DMS79 (cell line): ENCODE results near the gene IGSF3.
"Not testable (repeated sequence)": the region's sequence is repeated elsewhere in the genome, so short reads cannot be mapped to it uniquely, and the experiment has no call there.

ENCODE experiments used
- DNase-seq: peaks from one replicate; lab custom pipeline; 2025; lab: John Stamatoyannopoulos, UW

The IGSF3 gene

DNA sequence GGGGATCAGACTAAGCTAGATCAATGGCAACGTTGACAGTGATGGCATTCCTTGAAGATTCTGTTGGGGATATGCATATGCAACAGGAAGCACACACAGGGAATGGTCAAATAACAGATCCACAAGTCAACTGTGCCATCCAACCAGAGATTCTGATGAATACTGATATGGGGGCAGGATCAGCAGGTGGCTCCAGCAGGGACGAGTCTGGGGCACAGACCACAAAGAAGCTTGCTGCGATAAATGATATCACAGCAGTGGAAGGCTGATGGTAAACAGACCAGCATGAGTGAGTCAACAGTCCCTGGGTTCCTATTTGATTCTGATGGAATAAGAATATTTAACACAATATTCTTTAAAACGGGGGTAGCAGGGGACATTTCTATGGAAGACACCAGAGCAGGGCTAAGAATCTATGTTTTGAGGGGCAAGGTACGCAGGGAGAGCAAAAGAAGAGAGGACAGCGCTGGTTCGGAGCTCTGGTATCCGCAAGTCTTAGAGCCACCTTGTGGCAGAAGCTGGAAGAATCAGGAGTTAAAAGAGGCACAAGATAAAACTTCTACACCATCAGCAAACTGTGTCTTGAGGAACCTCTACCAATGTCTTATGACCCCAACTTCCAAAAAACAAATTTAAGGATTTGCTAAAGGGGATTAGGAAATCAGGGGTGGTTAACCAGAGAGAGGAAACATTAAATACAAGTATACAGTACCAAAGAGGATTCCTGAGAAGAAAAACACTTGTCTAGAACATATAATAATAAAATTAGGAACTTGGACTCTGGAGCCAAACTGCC lies 71.4 kb downstream of the IGSF3 start:
- DNase-seq, result not testable (repeated sequence)

- DNase-seq, result not testable (repeated sequence)
Measured at GRCh38 chr1:116595065-116595840, 72.3 kb downstream of the IGSF3 start.

GRCh38 chr1:116593977-116594376 lies 73.6 kb downstream of the IGSF3 start:
- DNase-seq, result not testable (repeated sequence)

GRCh38 chr1:116593401-116593800 lies 74.1 kb downstream of the IGSF3 start:
- DNase-seq, result not testable (repeated sequence)

DNA sequence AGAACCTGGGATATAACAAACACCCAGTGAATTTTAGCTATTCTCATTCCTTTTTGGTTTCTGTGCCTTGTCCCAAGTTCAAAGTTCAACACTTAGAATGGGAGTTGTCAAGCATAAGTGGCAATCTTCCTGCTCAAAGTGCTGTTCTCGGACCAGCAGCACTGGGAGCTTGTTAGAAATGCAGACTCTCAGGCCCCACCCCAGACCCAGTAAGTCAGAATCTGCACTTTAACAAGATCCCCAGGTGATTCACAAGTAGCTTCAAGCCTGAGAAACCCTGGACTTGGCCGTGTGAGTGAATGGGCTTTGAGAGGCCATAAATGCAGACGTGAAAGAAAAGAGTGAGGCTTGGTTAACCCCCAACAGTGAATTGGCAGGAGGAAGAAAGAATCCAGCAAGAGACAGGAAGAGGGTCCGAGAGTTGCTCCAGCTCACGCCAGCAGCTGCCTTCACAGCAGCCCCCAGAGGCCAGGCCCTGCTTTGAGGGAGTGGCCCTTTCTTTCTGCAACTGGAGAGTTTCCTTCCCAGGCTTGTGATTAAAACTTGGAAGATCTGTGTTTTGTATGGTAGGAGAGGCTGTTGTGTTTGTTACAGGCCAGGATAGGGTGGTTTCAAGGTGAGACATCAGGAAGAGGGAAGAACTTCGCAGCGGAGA lies 75.5 kb downstream of the IGSF3 start:
- DNase-seq, result not testable (repeated sequence)

GRCh38 chr1:116591006-116591950 lies 76.3 kb downstream of the IGSF3 start:
- DNase-seq, result not testable (repeated sequence)

DNA sequence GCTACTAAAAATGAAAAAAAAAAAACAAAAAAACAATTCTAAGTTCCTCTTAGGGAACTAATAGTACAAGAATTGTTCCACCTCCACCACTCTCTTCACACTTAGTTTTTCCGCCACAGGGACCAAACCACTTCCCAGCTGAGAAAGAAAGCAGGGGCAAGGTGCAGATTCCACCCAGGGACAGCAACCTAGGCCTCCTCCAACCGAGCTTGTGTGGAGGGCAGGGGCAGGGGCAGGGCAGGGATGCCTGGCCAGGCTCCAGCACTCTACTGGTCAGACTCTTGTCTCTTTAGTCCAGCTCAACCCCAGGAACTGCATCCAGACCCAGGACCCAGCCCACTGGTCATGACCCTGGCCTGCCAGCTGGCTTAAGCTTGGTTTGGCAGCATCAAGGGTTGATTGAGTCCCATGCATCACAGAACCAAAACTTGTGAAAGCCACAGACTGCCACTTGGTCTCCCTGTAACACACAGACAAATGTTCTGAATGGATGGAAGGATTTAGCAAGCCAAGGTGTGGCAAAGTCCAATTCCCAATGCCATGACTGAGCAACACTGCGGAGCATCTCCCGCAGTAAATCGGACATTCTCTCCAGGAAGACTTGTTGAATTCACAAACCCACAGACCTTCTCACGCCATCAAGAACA lies 77.1 kb downstream of the IGSF3 start:
- not testable (repeated sequence) for DNase-seq

GRCh38 chr1:116589101-116589735 lies 78.3 kb downstream of the IGSF3 start:
- not testable (repeated sequence) for DNase-seq

- DNase-seq, result no peak
Measured at GRCh38 chr1:116587501-116588227, 79.9 kb downstream of the IGSF3 start.

- no peak for DNase-seq
Measured at GRCh38 chr1:116586741-116587143, 80.8 kb downstream of the IGSF3 start.

GRCh38 chr1:116585886-116586285 lies 81.6 kb downstream of the IGSF3 start:
- no peak for DNase-seq

GRCh38 chr1:116581323-116581885 lies 86.1 kb downstream of the IGSF3 start:
- no peak for DNase-seq

GRCh38 chr1:116580446-116581322 lies 86.8 kb downstream of the IGSF3 start:
- no peak for DNase-seq

DNA sequence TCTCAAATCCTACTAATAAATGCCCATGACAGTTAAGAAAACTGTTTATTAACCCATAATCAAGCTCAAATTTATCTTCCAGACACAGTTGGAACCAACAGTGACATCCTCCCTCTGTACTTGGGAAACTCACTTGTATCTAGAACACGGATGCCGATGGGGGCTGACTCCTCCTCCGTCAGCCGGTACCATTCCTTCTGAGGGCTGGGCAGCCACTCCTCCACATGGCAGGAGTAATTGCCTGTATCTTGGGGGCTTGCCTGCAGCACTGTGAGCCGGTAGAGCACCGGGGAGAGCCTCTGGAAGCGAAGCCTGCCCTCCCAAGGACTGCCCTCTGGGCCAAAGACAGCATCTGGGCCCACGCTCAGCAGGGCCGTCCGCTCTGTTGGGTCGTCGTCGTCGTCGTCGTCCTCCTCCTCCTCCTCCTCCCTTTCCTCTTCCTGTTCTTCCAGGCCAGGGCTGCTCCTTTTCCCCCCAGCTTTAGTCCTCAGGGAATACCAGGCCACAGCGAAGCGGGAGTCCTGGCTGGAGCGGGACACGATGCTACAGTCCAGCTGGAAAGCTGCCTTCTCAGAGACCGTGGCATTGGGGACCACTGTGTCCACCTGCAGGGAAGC lies 88.2 kb downstream of the IGSF3 start:
- no peak for DNase-seq

DNA sequence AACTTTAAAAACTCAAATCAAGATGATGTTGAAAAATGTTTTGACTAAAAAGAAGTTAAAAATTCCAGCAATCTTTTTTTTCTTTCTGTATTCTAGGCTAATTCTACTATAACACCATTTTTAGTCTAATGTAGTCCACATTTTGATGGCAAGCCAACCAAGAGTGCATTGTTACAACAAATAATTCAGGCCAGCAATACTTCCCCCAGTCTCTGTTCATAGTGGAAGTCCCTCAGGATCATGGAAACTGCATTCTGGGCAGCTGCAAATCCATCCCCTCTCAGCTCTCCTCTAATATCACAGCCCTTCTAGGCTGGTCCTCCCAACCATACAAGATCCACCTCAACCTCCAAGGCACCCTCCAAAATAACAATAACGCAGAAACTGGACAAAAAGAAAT lies 89.0 kb downstream of the IGSF3 start:
- no peak for DNase-seq

DNA sequence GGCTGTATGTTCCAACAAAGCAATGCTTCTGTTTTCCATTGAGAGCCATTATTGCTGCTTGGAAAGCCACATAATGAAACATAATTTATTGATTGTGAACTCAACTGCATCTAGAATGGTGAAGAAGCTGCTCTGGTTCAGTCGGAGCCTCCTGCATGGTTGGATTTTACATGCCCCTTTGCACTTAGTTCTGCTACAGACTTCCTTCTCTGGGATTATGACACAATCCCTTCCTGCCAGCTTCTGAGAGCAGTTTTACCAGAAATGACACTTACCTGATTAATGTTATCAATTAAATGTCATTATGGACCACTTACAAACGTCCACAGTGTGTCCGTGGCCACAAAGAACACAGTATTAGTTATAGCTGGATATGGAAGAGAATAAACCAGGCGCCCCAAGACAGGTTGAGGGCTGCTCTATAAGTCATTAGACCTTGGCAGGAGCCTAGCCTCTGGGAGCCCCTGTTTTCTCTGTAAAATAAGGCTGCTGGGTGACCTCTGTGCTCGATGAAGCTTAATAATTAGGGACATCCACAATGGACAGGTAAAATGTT lies 89.7 kb downstream of the IGSF3 start:
- DNase-seq, result no peak

GRCh38 chr1:116574581-116575291 lies 92.8 kb downstream of the IGSF3 start:
- peak; percentile 6 for DNase-seq
